Mucosa of gallbladder (tissue), 1 donor: ENCODE data around the gene TIGD1. TPM values are rescaled to one million over a fixed set of nuclear protein-coding genes. Genes with fewer than 3 reads are reported as not detected.

Experiments used
- DNase-seq: peaks from one replicate; pipeline ENCODE4 v3.0.0-alpha.2; 2020; ENCODE audit warnings: low spot score
- total RNA-seq: library from RNA; stranded (reverse); gene quantifications from one replicate; pipeline ENCODE4 v1.2.1, GENCODE V29; 2021
- donor health status: DM: no; HTN: no; CAD: no.

The TIGD1 gene
- total RNA-seq, 1 donor from 2014 or later = 4.6 TPM

DNA sequence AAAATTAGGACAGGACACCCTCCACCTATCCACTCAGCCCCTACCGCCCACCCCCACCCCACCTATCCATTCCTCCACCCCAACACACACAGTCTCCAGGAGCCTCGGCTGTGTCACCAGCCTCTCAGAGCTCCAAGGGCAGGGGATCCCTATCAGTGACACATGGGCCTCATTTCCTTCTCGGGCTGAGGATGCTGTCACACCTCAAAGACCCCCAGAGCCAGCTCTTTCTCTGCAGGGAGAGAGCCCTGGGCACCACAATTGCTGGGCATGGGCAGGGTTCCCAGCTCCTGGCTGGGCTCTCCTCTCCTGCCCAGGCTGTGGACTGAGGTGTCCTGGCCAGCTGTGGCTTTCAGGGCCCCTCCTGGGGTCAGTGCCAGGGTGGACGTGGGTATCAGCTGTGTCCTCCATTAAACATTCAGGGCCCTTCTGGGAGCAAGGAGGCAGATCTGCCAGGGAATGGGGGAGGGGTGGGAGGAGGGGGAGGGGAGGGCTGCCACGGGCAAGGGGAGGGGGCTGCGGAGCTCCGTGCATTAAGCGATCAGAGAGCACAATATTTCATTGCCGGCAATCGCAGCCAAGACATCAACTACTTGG is 48.5 kb downstream of the TIGD1 start:
- no peak for DNase-seq

DNA sequence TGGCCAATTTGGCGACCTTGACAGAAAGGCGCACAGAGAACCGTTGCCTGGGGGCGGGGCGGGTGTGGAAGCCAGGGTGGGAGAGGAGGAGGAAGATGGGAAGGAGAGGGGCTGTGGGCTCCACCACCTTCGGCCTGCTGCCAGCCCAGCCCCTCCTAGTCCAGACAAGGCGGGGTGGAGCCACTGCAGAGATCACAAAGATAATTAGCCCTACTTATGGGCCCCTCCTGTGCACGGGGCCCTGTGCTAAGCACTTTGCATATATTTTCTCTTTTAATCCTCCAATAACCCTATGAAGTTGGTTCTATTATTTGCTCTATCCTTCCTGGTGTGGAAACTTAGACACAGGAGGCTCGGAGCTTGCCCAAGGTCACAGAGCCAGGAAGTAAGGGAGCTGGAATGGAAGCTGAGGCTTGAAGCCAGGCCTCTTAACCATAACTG is 49.0 kb downstream of the TIGD1 start:
- DNase-seq = no peak

DNA sequence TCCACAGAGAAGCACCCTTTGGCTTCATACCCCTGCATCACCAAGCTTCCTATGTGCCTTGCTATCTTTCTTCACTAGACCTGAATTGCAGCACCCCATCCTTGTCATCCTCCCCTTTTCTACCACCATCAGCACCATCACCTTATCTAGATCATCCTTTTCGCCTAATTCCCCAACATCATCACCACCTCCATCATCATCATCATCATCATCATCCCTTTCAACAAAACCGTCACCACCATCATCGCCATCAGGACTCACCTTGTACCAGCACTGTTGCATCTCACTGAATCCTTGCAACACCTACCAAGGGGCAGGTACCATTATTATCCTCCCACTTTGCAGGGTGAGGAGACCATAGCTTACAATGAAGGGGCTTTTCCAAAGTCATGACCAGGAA is 51.9 kb downstream of the TIGD1 start:
- no peak for DNase-seq

Other genes starting within 250 kb of the TIGD1 start
- gene ALPP, start 171.8 kb downstream of the TIGD1 start, total RNA-seq = not detected
- not detected for gene ALPG, start 143.7 kb downstream of the TIGD1 start, total RNA-seq
- 1.0 TPM for gene ALPI, start 94.4 kb downstream of the TIGD1 start, total RNA-seq
- gene ECEL1, start 62.7 kb downstream of the TIGD1 start, total RNA-seq = 0.35 TPM
- gene PRSS56, start 30.2 kb downstream of the TIGD1 start, total RNA-seq = not detected
- not detected for gene CHRND, start 24.4 kb downstream of the TIGD1 start, total RNA-seq
- not detected for gene CHRNG, start 10.9 kb downstream of the TIGD1 start, total RNA-seq
- gene EIF4E2, start 132 bp upstream of the TIGD1 start, total RNA-seq = 65.5 TPM
- gene EFHD1, start 83.0 kb upstream of the TIGD1 start, total RNA-seq = 6.0 TPM
- gene GIGYF2, start 146.8 kb upstream of the TIGD1 start, total RNA-seq = 55.6 TPM
- 3.0 TPM for gene KCNJ13, start 226.0 kb upstream of the TIGD1 start, total RNA-seq